Activated naive CD8-positive, alpha-beta T cell treated with anti-CD3 and anti-CD28 coated beads, Interleukin-2, amount 50 U/mL, for 24 hours (primary cell): ENCODE data around the gene EXOC2.
A peak's percentile ranks its signal among the peaks of the same experiment; 100 is the strongest.
"Not testable (repeated sequence)": the region's sequence is repeated elsewhere in the genome, so short reads cannot be mapped to it uniquely, and the experiment has no call there.

Experiments used
- ATAC-seq: fragments of 150-1000 bp; cut with Tn5 transposase; one replicate; pipeline ENCODE4 v1.10.0; 2021
- DNase-seq: peaks from one replicate; pipeline ENCODE4 v3.0.0; 2021
- H3K27ac Mint-ChIP-seq: one replicate; pipeline ENCODE4 v1.8.0; 2021; ENCODE audit warnings: mild to moderate bottlenecking, mixed read lengths
- H3K27me3 Mint-ChIP-seq: one replicate; pipeline ENCODE4 v1.8.0; 2021; ENCODE audit warnings: mixed read lengths
- H3K36me3 Mint-ChIP-seq: one replicate; pipeline ENCODE4 v1.8.0; 2021; ENCODE audit warnings: low read depth, mixed read lengths
- H3K4me1 Mint-ChIP-seq: one replicate; pipeline ENCODE4 v1.8.0; 2021; ENCODE audit warnings: mixed read lengths
- H3K4me3 Mint-ChIP-seq: one replicate; pipeline ENCODE4 v1.8.0; 2021; ENCODE audit warnings: mild to moderate bottlenecking, moderate library complexity, mixed read lengths
- H3K9me3 Mint-ChIP-seq: one replicate; pipeline ENCODE4 v1.8.0; 2021; ENCODE audit warnings: mixed read lengths

EXOC2 gene

DNA sequence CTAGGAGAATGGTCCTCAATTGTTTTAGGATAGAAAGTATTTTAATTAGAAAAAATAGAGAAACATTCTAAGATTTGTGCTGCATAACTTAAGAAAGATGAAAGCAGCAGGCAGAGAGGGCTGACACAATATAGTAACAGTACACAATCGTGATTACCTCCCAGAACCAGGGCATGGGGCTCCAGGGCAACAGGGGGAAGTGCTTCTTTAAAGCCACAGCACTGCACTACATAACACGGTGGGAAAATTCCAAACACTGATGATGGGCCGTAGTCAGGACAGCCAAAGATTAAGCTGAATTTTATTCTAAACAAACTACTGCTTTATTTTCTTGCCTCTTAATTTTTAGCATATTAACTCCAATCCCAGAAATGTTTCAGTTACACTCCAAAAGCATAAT lies 14.4 kb downstream of the EXOC2 start:
- H3K4me1 Mint-ChIP-seq = peaks cover 40% of the 10 kb centered on the region
- H3K36me3 Mint-ChIP-seq = peaks cover 9% of the 10 kb centered on the region
- no peaks in the 10 kb centered on the region for H3K9me3 Mint-ChIP-seq
- H3K27me3 Mint-ChIP-seq = no peaks in the 10 kb centered on the region
- no peak overlapping the region for H3K27ac Mint-ChIP-seq
- ATAC-seq (no peak), DNase-seq (no peak)
- no peak overlapping the region for H3K4me3 Mint-ChIP-seq

DNA sequence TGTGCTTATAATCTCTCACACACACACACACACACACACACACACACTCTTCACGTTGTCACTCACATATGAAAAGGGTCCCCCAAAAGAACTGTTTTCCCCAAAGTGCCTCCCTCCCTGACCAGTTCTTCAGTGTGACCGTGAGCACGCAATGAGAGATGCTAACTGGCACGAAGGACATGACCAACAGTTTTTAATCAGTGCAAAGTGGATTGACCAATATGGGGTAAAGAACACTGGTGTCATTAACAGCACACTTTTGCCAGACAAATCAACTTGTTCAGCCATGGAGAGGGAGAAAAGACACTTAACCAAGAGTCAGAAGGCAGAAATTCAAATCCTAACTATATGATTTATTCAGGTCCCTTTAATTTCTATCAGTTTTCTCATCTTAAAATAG lies 15.0 kb downstream of the EXOC2 start:
- Mint-ChIP-seq H3K4me1 (peaks cover 34% of the 10 kb centered on the region), H3K27me3 (no peaks in the 10 kb centered on the region), H3K4me3 (no peak overlapping the region), H3K9me3 (no peaks in the 10 kb centered on the region), H3K36me3 (peaks cover 9% of the 10 kb centered on the region), H3K27ac (no peak overlapping the region)
- ATAC-seq (no peak), DNase-seq (no peak)

DNA sequence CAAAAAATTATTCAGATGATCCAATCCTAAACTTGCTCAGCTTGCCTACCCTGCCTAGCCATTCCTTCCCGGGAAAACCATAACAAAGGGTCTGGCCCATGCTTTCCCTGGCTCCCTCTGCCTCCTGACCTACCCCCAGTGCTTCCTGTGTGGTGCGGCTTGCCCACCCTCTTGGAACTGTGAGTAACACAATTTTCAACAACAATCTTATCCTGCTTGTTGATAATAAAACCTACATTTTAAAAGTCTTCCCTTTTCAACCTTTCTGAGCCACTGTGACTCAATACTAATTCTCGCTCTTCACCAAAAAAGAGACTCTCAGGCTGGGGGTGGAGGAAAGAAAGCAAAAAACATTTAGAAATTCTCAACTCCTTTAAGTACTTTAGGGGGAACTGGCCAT lies 18.0 kb downstream of the EXOC2 start:
- Mint-ChIP-seq H3K4me3 (no peak overlapping the region), H3K4me1 (peaks cover 15% of the 10 kb centered on the region), H3K27ac (peak overlapping the region; percentile 3), H3K9me3 (peaks cover 9% of the 10 kb centered on the region), H3K36me3 (peaks cover 12% of the 10 kb centered on the region), H3K27me3 (no peaks in the 10 kb centered on the region)
- ATAC-seq (no peak), DNase-seq (no peak)

DNA sequence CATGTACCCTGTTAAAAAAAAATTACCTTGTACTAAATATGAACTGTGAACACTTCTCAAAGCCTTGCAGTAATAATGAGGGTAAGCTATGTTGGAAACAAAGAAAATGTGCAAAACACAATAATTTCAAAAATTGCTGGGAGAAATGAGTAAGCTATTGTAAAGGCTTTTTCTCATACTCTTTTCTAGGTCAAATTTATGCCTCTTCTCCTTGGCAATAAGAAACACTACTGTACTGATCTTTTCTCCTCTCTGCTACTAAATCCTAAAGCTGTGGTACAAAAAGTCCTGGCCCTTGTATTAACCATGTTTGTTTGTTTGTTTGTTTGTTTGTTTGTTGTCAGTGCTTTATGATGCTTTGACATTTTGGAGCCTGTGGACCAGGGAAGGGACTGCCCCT lies 18.5 kb downstream of the EXOC2 start:
- peak overlapping the region; percentile 3 for H3K27ac Mint-ChIP-seq
- peaks cover 11% of the 10 kb centered on the region for H3K36me3 Mint-ChIP-seq
- H3K9me3 Mint-ChIP-seq = peaks cover 9% of the 10 kb centered on the region
- H3K27me3 Mint-ChIP-seq = no peaks in the 10 kb centered on the region
- H3K4me1 Mint-ChIP-seq = peaks cover 12% of the 10 kb centered on the region
- ATAC-seq (no peak), DNase-seq (no peak)
- H3K4me3 Mint-ChIP-seq = no peak overlapping the region

DNA sequence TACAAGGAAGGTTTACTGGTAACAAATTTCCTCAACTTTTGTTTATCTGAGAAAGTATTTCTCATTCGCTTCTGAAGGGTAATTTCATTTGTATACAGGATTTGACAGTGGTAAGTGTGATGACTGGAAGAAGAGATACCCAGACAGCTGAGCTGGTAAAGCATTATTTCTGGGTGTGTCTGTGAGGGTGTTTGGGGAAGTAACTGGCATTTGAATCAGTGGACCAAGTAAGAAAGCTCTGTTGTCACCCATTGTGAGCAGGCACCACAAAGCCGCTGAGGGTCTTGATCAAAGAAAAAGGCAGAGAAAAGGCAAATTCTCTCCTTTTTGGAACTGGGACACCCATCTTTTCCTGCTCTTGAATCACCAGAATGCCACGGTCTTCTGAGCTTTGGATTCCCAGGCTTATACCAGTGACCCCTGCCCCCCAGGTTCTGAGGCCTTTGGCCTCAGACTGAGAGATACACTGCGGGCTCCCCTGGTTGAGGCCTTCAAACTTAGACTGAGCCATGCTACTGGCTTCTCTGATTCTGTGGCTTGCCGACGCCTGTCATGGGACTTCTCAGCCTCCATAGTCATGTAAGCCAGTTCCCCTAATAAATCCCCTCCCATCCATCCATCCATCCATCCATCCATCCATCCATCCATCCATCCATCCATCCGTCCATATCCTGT lies 25.5 kb downstream of the EXOC2 start:
- ATAC-seq = no peak
- H3K27ac Mint-ChIP-seq = no peak overlapping the region
- H3K4me1 Mint-ChIP-seq = peaks cover 23% of the 10 kb centered on the region

DNA sequence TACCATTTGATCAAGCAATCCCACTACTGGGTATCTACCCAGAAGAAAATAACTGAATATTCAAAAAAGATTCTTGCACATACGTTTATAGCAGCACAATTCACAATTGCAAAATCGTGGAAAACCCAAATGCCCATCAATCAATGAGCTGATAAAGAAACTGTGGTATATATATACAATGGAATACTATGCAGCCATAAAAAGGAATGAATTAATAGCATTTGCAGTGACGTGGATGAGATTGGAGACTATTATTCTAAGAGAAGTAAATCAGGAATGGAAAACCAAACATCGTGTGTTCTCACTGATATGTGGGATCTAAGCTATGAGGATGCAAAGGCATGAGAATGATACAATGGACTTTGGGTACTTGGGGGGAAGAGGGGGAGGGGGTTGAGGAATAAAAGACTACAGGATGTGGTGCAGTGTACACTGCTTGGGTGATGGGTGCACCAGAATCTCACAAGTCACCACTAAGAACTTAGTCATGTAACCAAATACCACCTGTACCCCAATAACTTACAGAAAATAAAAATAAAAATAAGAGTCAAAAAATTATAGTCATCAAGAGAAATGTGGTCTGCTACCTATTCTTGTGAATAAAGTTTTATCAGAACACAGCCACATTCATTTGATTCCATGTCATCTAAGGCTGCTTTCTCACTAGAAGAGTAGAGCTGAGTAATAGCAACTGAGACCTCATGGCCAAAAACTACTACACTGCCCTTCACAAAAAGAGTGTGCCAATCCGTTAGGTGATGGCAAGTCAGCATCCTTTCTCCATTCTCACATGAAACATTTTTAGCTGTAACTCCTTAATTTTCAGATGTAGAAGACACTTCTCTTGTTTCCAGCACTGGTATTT lies 27.3 kb downstream of the EXOC2 start:
- Mint-ChIP-seq H3K9me3 (peaks cover 4% of the 10 kb centered on the region), H3K27ac (no peak overlapping the region), H3K27me3 (no peaks in the 10 kb centered on the region), H3K36me3 (peaks cover 5% of the 10 kb centered on the region), H3K4me3 (no peak overlapping the region), H3K4me1 (peaks cover 40% of the 10 kb centered on the region)
- DNase-seq = no peak
- ATAC-seq = no peak

More for the DNA sequence above, 25.5 kb downstream of the EXOC2 start:
- no peak for DNase-seq
- no peak overlapping the region for H3K4me3 Mint-ChIP-seq
- H3K27me3 Mint-ChIP-seq = no peaks in the 10 kb centered on the region
- H3K9me3 Mint-ChIP-seq = peaks cover 11% of the 10 kb centered on the region
- peaks cover 9% of the 10 kb centered on the region for H3K36me3 Mint-ChIP-seq

DNA sequence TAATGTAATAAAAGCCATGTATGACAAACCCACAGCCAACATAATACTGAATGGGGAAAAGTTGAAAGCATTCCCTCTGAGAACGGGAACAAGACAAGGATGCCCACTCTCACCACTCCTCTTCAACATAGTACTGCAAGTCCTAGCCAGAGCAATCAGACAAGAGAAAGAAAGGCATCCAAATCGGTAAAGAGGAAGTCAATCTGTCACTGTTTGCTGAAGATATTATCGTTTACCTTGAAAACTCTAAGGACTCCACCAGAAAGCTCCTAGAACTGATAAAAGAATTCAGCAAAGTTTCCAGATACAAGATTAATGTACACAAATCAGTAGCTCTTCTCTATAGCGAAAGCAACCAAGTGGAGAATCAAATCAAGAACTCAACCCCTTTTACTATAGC lies 29.2 kb downstream of the EXOC2 start:
- not testable (repeated sequence) for DNase-seq, H3K9me3 Mint-ChIP-seq, H3K4me3 Mint-ChIP-seq, ATAC-seq, H3K27ac Mint-ChIP-seq, H3K36me3 Mint-ChIP-seq, H3K27me3 Mint-ChIP-seq
- H3K4me1 Mint-ChIP-seq = peaks cover 57% of the 10 kb centered on the region

DNA sequence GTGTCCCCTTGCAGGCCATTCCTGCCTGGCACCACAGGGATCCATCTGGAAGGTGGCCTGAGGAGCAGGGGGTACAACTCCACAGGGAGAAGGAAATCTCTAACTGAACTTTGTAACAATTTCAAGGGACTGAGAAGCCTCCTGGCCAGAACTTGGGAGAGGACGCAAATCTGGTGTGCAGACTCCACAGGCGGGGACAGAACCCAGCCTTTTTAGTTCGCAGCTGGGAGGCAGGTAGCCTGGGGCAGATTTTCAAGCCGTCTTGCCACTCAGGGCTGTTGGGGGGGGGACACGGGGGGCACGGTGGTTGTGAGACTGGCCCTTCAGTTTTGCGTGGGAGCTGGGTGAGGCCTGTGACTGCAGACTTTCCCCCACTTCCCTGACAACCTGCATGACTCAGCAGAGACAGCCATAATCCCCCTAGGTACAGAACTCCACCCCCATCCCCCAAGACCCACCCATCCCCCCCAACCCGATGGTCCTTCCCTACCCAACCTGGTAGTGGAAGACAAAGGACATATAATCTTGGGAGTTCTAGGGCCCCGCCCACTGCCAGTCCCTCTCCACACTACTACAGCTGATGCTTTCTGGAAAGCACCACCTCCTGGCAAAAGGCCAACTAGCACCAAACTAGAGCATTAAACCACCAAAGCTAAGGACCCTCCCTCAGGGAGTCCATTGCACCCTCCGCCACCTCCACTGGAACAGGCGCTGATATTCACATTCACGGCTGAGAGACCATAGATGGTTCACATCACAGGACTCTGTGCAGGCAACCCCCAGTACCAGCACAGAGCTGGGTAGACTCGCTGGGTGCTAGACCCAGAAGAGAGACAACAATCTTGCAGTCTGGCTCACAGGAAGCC lies 33.0 kb downstream of the EXOC2 start:
- H3K9me3 Mint-ChIP-seq = no peaks in the 10 kb centered on the region
- peaks cover 21% of the 10 kb centered on the region for H3K36me3 Mint-ChIP-seq
- H3K4me3 Mint-ChIP-seq = no peak overlapping the region
- peak overlapping the region; percentile 63 for H3K27ac Mint-ChIP-seq
- ATAC-seq = no peak
- peak; percentile 7 for DNase-seq
- no peaks in the 10 kb centered on the region for H3K27me3 Mint-ChIP-seq
- H3K4me1 Mint-ChIP-seq = peaks cover 63% of the 10 kb centered on the region

DNA sequence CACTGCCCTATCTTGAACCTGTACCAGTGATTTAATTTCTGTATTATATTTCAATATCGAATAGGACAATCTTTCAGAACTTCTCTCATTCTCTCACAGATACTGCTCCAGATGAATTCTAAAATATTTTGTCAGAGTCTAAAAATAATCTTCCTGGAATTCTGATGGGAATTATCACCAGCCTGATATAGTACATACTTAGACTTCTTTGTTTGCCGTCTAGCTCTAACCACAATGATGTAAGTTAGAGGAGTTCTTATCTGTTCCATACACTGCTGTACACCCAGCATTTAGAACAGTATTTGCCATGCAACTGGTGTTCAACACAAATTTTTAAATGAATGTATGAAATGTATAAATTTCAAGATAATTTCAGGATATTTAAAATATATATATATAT lies 34.7 kb downstream of the EXOC2 start:
- Mint-ChIP-seq H3K4me3 (no peak overlapping the region), H3K9me3 (no peaks in the 10 kb centered on the region), H3K4me1 (peaks cover 51% of the 10 kb centered on the region), H3K27ac (no peak overlapping the region), H3K27me3 (no peaks in the 10 kb centered on the region), H3K36me3 (peaks cover 26% of the 10 kb centered on the region)
- no peak for DNase-seq
- no peak for ATAC-seq

DNA sequence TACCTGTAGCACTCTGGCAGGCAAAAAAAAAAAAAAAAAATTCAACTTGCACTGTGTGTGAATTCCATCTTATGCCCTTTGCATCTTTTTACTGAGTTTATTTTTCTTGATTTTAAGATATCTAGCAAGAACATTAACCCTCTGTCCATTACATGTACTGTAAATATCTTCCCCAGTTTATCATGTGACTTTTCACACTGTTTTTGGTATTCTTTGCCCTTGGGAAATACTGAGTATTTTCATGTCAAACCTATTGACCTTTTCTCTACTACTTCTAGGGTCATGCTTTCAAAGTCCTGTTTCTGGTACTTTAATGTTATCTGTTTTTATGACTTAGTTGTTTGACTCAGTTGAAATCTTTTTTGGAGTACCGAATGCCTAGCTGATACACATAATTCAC lies 35.2 kb downstream of the EXOC2 start:
- H3K27me3 Mint-ChIP-seq = no peaks in the 10 kb centered on the region
- no peak overlapping the region for H3K27ac Mint-ChIP-seq
- no peak for ATAC-seq
- H3K4me3 Mint-ChIP-seq = no peak overlapping the region
- peaks cover 26% of the 10 kb centered on the region for H3K36me3 Mint-ChIP-seq
- no peak for DNase-seq
- no peaks in the 10 kb centered on the region for H3K9me3 Mint-ChIP-seq
- H3K4me1 Mint-ChIP-seq = peaks cover 50% of the 10 kb centered on the region

DNA sequence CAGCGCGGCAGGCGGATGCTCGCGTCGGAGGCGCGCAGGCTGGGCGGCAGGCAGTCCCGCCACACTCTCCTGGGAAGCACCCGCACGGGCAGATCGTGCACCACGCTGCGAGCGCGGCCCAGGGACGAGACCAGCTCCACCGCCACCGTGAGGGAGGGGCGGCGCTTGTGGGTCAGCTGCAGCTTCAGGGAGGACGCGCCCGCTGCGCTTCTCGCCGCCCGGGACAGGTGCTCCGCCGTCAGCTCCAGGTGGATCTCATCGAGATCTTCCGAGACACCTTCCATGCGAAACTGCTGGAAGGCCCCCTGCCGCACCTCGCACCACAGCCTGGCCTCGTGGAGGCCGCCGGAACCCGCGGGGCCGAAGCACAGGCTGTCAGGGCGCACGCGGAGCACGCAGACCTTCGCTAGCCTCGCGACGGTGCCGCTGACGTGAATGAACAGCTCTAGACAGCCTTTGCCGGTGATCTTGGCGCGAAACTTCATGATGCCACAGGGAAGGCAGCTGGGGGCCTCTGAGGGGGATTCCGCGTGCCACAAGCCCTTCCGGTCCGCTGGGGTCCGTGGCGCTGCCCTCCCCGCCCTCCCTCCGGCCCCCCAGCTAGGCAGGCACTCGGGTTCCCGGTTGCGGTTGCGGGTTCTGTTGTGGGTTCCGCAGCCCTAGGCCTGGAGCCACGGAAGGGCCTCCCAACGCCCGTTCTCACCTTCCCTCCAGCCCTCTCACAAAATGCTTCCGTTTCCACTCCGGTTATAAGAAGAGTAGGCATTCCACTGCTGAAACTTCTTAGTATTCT lies 36.3 kb downstream of the EXOC2 start, which contains the start of gene HUS1B:
Gene HUS1B (minus strand): TSS at position 641 of the 793 bp plus-strand sequence. CDS start 156 bp downstream, at position 485.
- Mint-ChIP-seq H3K4me3 (no peak within 1 kb of the TSS), H3K36me3 (peaks cover 26% of the 10 kb centered on the region), H3K4me1 (peaks cover 41% of the 10 kb centered on the region), H3K27ac (no peak within 1 kb of the TSS), H3K27me3 (no peaks in the 10 kb centered on the region), H3K9me3 (no peaks in the 10 kb centered on the region)
- DNase-seq = no peak
- ATAC-seq = no peak

DNA sequence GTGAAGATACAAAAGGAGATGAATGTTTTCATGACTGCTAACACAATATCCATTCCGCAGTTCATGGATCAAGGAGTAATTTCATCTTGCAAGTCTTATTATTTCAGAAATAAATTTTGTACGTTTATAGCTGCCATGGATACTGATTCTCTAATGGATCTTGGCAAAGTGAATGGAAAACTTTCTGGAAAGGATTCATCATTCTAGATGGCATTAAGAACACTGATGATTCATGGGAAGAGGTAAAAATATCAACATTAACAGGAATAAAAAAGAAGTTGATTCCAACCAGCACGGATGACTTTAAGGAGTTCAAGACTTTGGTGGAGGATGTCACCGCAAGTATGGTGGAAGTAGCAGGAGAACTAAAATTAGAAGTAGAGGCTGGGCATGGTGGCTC lies 38.8 kb downstream of the EXOC2 start:
- Mint-ChIP-seq H3K36me3 (peaks cover 26% of the 10 kb centered on the region), H3K27me3 (no peaks in the 10 kb centered on the region), H3K4me1 (peaks cover 17% of the 10 kb centered on the region), H3K4me3 (no peak overlapping the region), H3K9me3 (no peaks in the 10 kb centered on the region), H3K27ac (no peak overlapping the region)
- DNase-seq (no peak), ATAC-seq (no peak)

DNA sequence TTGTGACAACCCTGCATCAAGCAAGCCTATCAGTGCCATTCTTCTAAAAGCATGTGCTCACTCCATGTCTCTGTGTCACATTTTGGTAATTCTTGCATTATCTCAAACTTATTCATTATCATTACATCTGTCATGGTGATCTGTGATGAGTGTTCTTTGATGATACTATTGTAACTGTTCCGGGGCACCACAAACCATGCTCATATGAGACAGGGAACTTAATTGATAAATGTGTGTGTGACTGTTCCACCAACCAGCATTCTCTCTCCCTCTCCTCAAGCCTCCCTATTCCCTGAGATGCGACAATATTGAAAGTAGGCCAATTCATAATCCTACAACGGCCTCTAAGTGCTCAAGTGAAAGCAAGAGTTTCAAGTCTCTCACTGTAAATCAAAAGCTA lies 40.1 kb downstream of the EXOC2 start:
- no peaks in the 10 kb centered on the region for H3K27me3 Mint-ChIP-seq
- no peak overlapping the region for H3K27ac Mint-ChIP-seq
- DNase-seq = no peak
- H3K4me3 Mint-ChIP-seq = no peak overlapping the region
- H3K4me1 Mint-ChIP-seq = peaks cover 9% of the 10 kb centered on the region
- no peak for ATAC-seq
- no peaks in the 10 kb centered on the region for H3K9me3 Mint-ChIP-seq
- H3K36me3 Mint-ChIP-seq = peaks cover 23% of the 10 kb centered on the region

DNA sequence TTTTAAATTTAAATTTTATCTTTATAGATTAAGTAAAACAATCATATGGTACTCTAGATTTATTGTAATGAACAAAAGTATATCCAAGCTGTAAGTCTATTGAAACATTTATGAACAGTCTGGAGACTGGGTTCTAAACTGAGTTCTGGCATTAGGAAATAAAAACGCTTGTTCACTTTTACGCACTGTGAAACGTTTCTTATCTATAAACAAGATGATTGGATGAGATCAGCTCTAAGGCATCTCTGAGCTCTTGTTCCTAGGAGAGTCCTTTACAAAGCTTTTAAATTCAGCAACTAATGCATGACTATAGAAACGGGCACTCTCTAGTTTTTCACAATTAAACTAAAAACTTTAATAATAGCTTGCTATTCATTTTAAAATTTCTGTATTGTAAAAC lies 42.8 kb downstream of the EXOC2 start:
- Mint-ChIP-seq H3K9me3 (no peaks in the 10 kb centered on the region), H3K36me3 (peaks cover 9% of the 10 kb centered on the region), H3K27ac (no peak overlapping the region), H3K27me3 (no peaks in the 10 kb centered on the region), H3K4me3 (no peak overlapping the region), H3K4me1 (peaks cover 19% of the 10 kb centered on the region)
- no peak for DNase-seq
- ATAC-seq = no peak
